K562 (cell line): ENCODE measurements around the gene F12. TPM values are rescaled to one million over a fixed set of nuclear protein-coding genes. Genes with fewer than 3 reads are reported as not detected.

Experiments
- ATAC-seq: fragments of 200-7000 bp; cut with Tn5 transposase; 3 replicates; pipeline ENCODE4 v1.9.1; 2020; ENCODE audit warnings: moderate library complexity
- BruUV-seq: library from RNA; stranded (reverse); fragments of 400-500 nt; replicated peaks from 2 replicates; lab custom pipeline; 2021; lab: Mats Ljungman, UMichigan
- CTCF ChIA-PET: fragments of 300-600 bp; formaldehyde crosslinking; extraction: SDS; loops from one replicate; lab custom pipeline; 2021; ENCODE audit warnings: low intra/inter-chr PET ratio; lab: Yijun Ruan, JAX
- POLR2A ChIA-PET: fragments of 300-600, 350-650 bp; sonication (Branson Sonifier 250); formaldehyde crosslinking; extraction: SDS; loops from one replicate; lab custom pipeline; 2021; ENCODE audit warnings: antibody characterized with exemption, inconsistent platforms; lab: Yijun Ruan, JAX
- DNase-seq, 4 experiments: peaks; one replicate each; pipeline versions ENCODE4 v3.0.0 to v3.0.0-alpha.2; 2011 to 2018; ENCODE audit warnings: low spot score in 3 of 4, mixed read lengths in 3 of 4; ENCODE audit errors: extremely low read depth in 1 of 4
- FAIRE-seq: peaks from 2 replicates; lab custom pipeline; 2011; peaks lifted over from hg19 to GRCh38; lab: Jason Lieb, UNC
- H2AFZ ChIP-seq: 2 replicates; pipeline ENCODE4 v1.6.0; 2011; ENCODE audit warnings: low read depth, low read length, control low read depth, inconsistent platforms
- H3K27ac ChIP-seq: fragments of 200-600 bp; 3 replicates; pipeline ENCODE4 v1.8.0; 2011; ENCODE audit warnings: low read depth, mild to moderate bottlenecking, control low read depth, inconsistent platforms, low read length, moderate library complexity, mixed read lengths; ENCODE audit errors: extremely low read depth
- H3K27me3 ChIP-seq, 2 experiments: fragments of 300-600 bp in 1 of 2; 2 replicates in 1 of 2; 3 replicates in 1 of 2; pipeline versions ENCODE4 v1.6.0 to v1.8.0; 2011; ENCODE audit warnings: inconsistent platforms in 2 of 2, low read length in 2 of 2, mild to moderate bottlenecking in 1 of 2, mixed read lengths in 1 of 2, moderate library complexity in 1 of 2; ENCODE audit not compliant: control insufficient read depth in 2 of 2, insufficient read depth in 2 of 2
- H3K36me3 ChIP-seq: fragments of 300-600 bp; 3 replicates; pipeline ENCODE4 v1.8.0; 2011; ENCODE audit warnings: mild to moderate bottlenecking, low read length, inconsistent platforms; ENCODE audit not compliant: control insufficient read depth, insufficient read depth
- H3K4me1 ChIP-seq, 2 experiments: fragments of 200-600 bp in 1 of 2; replicated peaks in 1 of 2; 2 replicates in 1 of 2; 3 replicates in 1 of 2; pipeline versions ENCODE4 v1.5.1 to v1.8.0; 2011; ENCODE audit warnings: inconsistent platforms in 2 of 2, low read length in 2 of 2, mild to moderate bottlenecking in 1 of 2, mixed read lengths in 1 of 2, moderate library complexity in 1 of 2; ENCODE audit not compliant: control insufficient read depth in 2 of 2, insufficient read depth in 2 of 2
- H3K4me2 ChIP-seq: 2 replicates; pipeline ENCODE4 v1.6.1; 2011; ENCODE audit warnings: low read length, control low read depth, inconsistent platforms, mixed read lengths; ENCODE audit not compliant: insufficient read depth
- H3K4me3 ChIP-seq: fragments of 200-600 bp; sonication (generic), shearing (Covaris generic); 2 replicates; pipeline ENCODE4 v1.5.1; 2016; ENCODE audit warnings: control low read depth, inconsistent platforms
- H3K79me2 ChIP-seq: fragments of 200-600 bp; 3 replicates; pipeline ENCODE4 v1.8.0; 2011; ENCODE audit warnings: low read length, inconsistent platforms; ENCODE audit not compliant: control insufficient read depth, insufficient read depth
- H3K9ac ChIP-seq, 2 experiments: 2 replicates each; pipeline versions ENCODE4 v1.6.0 to v1.6.1; 2011; ENCODE audit warnings: low read depth in 2 of 2, low read length in 2 of 2, control low read depth in 1 of 2, inconsistent platforms in 1 of 2, mild to moderate bottlenecking in 1 of 2, mixed read lengths in 1 of 2; ENCODE audit not compliant: insufficient read depth in 1 of 2
- H3K9me1 ChIP-seq: one replicate; pipeline ENCODE4 v1.6.0; 2011; ENCODE audit warnings: inconsistent platforms, mild to moderate bottlenecking, low read length, moderate library complexity; ENCODE audit not compliant: control insufficient read depth, insufficient read depth
- H3K9me3 ChIP-seq: replicated peaks from 2 replicates; pipeline ENCODE4 v1.5.1; 2011; ENCODE audit warnings: low read depth, low read length, inconsistent platforms; ENCODE audit not compliant: control insufficient read depth, insufficient read depth
- H4K20me1 ChIP-seq: replicated peaks from 2 replicates; pipeline ENCODE4 v1.6.1; 2011; ENCODE audit warnings: low read length, inconsistent platforms, mixed read lengths; ENCODE audit not compliant: control insufficient read depth, insufficient read depth
- ARNT ChIP-seq, 2 experiments: fragments of 450-650 bp; IDR thresholded peaks; 2 replicates each; pipeline ENCODE4 v1.6.1; 2016; ENCODE audit warnings: mild to moderate bottlenecking in 1 of 2
- BHLHE40 ChIP-seq: IDR thresholded peaks from 2 replicates; pipeline ENCODE4 v1.6.1; 2011; ENCODE audit warnings: low read length, improper control_type of control experiment
- CXXC5 ChIP-seq: fragments of 250-450 bp; sonication (Bioruptor Pico); IDR thresholded peaks from 2 replicates; pipeline ENCODE4 v1.8.0; 2022; ENCODE audit warnings: inconsistent platforms, mild to moderate bottlenecking, moderate library complexity
- EGR1 ChIP-seq: fragments of 450-650 bp; conservative IDR thresholded peaks from 2 replicates; pipeline ENCODE4 v1.6.1; 2017; ENCODE audit warnings: mild to moderate bottlenecking
- FOXA3 ChIP-seq, 2 experiments: fragments of 450-650 bp in 1 of 2; sonication (generic) in 1 of 2; formaldehyde crosslinking; IDR thresholded peaks in 1 of 2; conservative IDR thresholded peaks in 1 of 2; 2 replicates each; pipeline versions ENCODE4 v1.4.0 to v1.8.0; 2020 to 2022; ENCODE audit warnings: mild to moderate bottlenecking in 2 of 2, missing genetic modification reagents in 1 of 2
- HDAC1 ChIP-seq, 2 experiments: fragments of 450-650 bp; IDR thresholded peaks; 2 replicates each; pipeline ENCODE4 v1.6.1; 2016 to 2017; ENCODE audit warnings: inconsistent platforms in 1 of 2, mild to moderate bottlenecking in 1 of 2, moderate library complexity in 1 of 2
- HNRNPLL ChIP-seq: fragments of 200-400 bp; formaldehyde crosslinking; IDR thresholded peaks from 2 replicates; pipeline ENCODE4 v1.6.1; 2017; ENCODE audit warnings: low read length, low read depth, mild to moderate bottlenecking; ENCODE audit not compliant: poor library complexity, severe bottlenecking
- JUN ChIP-seq, 2 experiments: sonication (generic) in 1 of 2; formaldehyde crosslinking in 1 of 2; IDR thresholded peaks; 2 replicates each; pipeline versions ENCODE4 v1.6.1 to v1.8.0; 2012 to 2022; ENCODE audit warnings: borderline replicate concordance in 2 of 2, mild to moderate bottlenecking in 2 of 2, improper control_type of control experiment in 1 of 2, low read depth in 1 of 2, low read length in 1 of 2, missing genetic modification reagents in 1 of 2
- KDM2B ChIP-seq: fragments of 250-450 bp; sonication (Bioruptor Pico); IDR thresholded peaks from 2 replicates; pipeline ENCODE4 v1.8.0; 2021; ENCODE audit warnings: mild to moderate bottlenecking, moderate library complexity
- NR2C2 ChIP-seq, 2 experiments: fragments of 200-800 bp in 1 of 2; sonication (Bioruptor generic) in 1 of 2; sonication (generic) in 1 of 2; formaldehyde crosslinking in 1 of 2; IDR thresholded peaks; 2 replicates each; pipeline versions ENCODE4 v1.6.1 to v1.8.0; 2016 to 2022; ENCODE audit warnings: mild to moderate bottlenecking in 1 of 2, missing compliant biosample characterization in 1 of 2, missing genetic modification characterization in 1 of 2, missing genetic modification reagents in 1 of 2
- SLC30A9 ChIP-seq: fragments of 250-450 bp; sonication (Bioruptor Pico); IDR thresholded peaks from 2 replicates; pipeline ENCODE4 v1.8.0; 2022; ENCODE audit warnings: mild to moderate bottlenecking, moderate library complexity
- SMAD1 ChIP-seq: fragments of 150-350 bp; IDR thresholded peaks from 2 replicates; pipeline ENCODE4 v1.6.1; 2014; ENCODE audit warnings: low read length, low read depth; ENCODE audit not compliant: partially characterized antibody
- TRIM24 ChIP-seq, 2 experiments: fragments of 450-650 bp; IDR thresholded peaks; 2 replicates each; pipeline ENCODE4 v1.6.1; 2016
- ZNF133 ChIP-seq: fragments of 250-450 bp; sonication (Bioruptor Pico); IDR thresholded peaks from 2 replicates; pipeline ENCODE4 v1.4.0; 2020; ENCODE audit warnings: mild to moderate bottlenecking
- WGBS: fragments of 100-300 bp; shearing (Covaris generic); methylation state at CpG from one replicate; pipeline ENCODE4 v1.1.6; 2016; ENCODE audit warnings: low coverage, mixed read lengths; ENCODE audit not compliant: insufficient coverage; ENCODE audit errors: missing lambda C conversion rate; 5-methylcytosine and 5-hydroxymethylcytosine counted together
- in situ Hi-C: fragments of 300-500 bp; cut with MboI; formaldehyde crosslinking; loops from 4 replicates; pipeline ENCODE4 v1.15.0; 2018; ENCODE audit warnings: inconsistent platforms, mixed read lengths
- intact Hi-C: fragments of 100-400 bp; cut with micrococcal nuclease; formaldehyde crosslinking; loops from 2 replicates; pipeline ENCODE4 v1.14.2; 2022
- polyA plus RNA-seq, 8 experiments: library from polyadenylated mRNA; depleted of rRNA in 4 of 8; stranded (reverse) in 5 of 8; unstranded in 3 of 8; fragments of >200 nt; fragmentation: Nextera tagmentation in 2 of 8; fragmentation: Illumina TruSeq in 1 of 8; extraction: Ambion mirVana in 2 of 8; extraction: Trizol in 1 of 8; gene quantifications; 2 replicates each; pipeline versions ENCODE4 v1.2.1 to v1.2.3, GENCODE V29; 2011 to 2014; ENCODE audit warnings: inconsistent platforms in 1 of 8, missing spikeins in 1 of 8
- total RNA-seq, 7 experiments: library from RNA; depleted of rRNA in 6 of 7; stranded (reverse); fragments of >200 nt in 6 of 7; fragmentation: Illumina TruSeq in 2 of 7; extraction: Trizol in 2 of 7; gene quantifications; 2 replicates each; pipeline versions ENCODE4 v1.2.1 to v1.2.3, GENCODE V29; 2011 to 2021; ENCODE audit warnings: low replicate concordance in 1 of 7
- TF ChIP-seq, protein P1 (sequence below), 2 experiments: fragments of 150-350 bp in 1 of 2; IDR thresholded peaks; 2 replicates each; pipeline ENCODE4 v1.6.1; 2012 to 2016; ENCODE audit warnings: low read depth in 2 of 2, low read length in 2 of 2, mild to moderate bottlenecking in 1 of 2, moderate library complexity in 1 of 2
- TF ChIP-seq, protein P2 (sequence below): conservative IDR thresholded peaks from 2 replicates; pipeline ENCODE4 v1.6.1; 2011; ENCODE audit warnings: low read depth, mild to moderate bottlenecking, low read length; ENCODE audit not compliant: control insufficient read depth

The F12 gene
- total and polyA plus RNA-seq, 9 of the 15 experiments (the other 6 are each of a cell fraction or from before 2014, with no cell fraction given): 0.59 to 18.3 (median 3.6) TPM

DNA sequence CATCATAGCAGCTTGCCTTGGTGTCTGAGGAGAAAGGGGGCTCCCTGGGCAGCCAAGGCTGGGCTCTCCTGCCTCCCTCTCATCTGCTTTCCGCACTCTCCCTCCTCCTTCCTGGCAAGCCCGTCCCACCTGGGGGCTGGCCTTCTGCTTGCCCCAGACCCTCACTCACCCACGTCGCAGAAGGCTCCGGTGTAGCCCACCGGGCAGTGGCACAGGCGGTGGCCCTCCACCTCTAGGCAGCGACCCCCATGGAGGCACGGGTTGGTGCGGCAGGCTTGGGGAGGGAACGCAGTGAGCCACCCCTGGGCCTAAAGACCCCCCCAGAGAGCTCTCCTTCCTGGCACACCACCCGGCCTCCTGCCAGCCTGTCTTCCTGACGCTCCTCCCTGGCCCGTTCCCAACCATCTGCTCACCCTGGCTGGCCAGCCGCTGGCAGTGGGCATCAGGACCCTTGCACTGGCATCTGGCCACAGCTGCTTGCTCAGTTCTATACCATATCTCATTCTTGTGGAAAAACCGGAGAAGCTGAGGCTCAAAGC, 4.7 kb downstream of the F12 start:
- in situ Hi-C loops: no loop called here
- Histone ChIP-seq H3K4me1 (peaks cover 10 to 48% of the 10 kb centered on the region in 2 experiments), H4K20me1 (no peaks in the 10 kb centered on the region), H3K9ac (peak overlapping the region; percentile 83 to 92), H2AFZ (peak overlapping the region; percentile 98), H3K27ac (peak overlapping the region; percentile 86), H3K79me2 (peaks cover 4% of the 10 kb centered on the region; the same call in 1 of the 3 replicates), H3K4me3 (peak overlapping the region; percentile 62), H3K27me3 (no peaks in the 10 kb centered on the region), H3K9me1 (no peaks in the 10 kb centered on the region), H3K9me3 (no peaks in the 10 kb centered on the region), H3K36me3 (no peaks in the 10 kb centered on the region), H3K4me2 (peak overlapping the region; percentile 80)
- FAIRE-seq: no peak
- peak in 1 of 4 experiments; percentile 29 for DNase-seq
- POLR2A ChIA-PET: interaction anchor here (0.6 to 2.5 kb wide), 32 partner anchors 8 to 1949 kb away, joined by 3 to 19 read pairs (median 5); partner anchors contain the start of genes LMAN2 and PDLIM7
- intact Hi-C loops: loop anchor here (1.0 to 2.0 kb wide), 2 partner anchors 50 to 96 kb away; no protein-coding TSS in a partner anchor
- ATAC-seq: no peak
- WGBS: 33% methylated on average over 8 of the region's 16 CpGs
- no TSS peak for BruUV-seq
- CTCF ChIA-PET: interaction anchor here (1.1 to 4.0 kb wide), 3 partner anchors 43 to 97 kb away, joined by 7 to 107 read pairs (median 9); partner anchors contain the start of gene PRR7
- TF ChIP-seq ARNT (IDR thresholded peaks at IDR 0.05): no peak
- TF ChIP-seq TRIM24 (IDR thresholded peaks at IDR 0.05): no peak
- peak; percentile 73; the same call in 1 of the 2 replicates for TF ChIP-seq NR2C2 (CRISPR knock-in tag; IDR thresholded peaks at IDR 0.05)
- no peak for TF ChIP-seq NR2C2 (tag; IDR thresholded peaks at IDR 0.05)
- no peak for TF ChIP-seq KDM2B (CRISPR knock-in tag)
- no peak for TF ChIP-seq BHLHE40
- no peak for TF ChIP-seq HNRNPLL
- peak in 1 of 2 experiments; percentile 49; a peak in 1 of 4 replicates for TF ChIP-seq FOXA3 (CRISPR knock-in tag; conservative IDR thresholded peaks at IDR 0.05 in 1 of 2, IDR thresholded peaks at IDR 0.05 in 1 of 2)
- TF ChIP-seq, protein P1, sequence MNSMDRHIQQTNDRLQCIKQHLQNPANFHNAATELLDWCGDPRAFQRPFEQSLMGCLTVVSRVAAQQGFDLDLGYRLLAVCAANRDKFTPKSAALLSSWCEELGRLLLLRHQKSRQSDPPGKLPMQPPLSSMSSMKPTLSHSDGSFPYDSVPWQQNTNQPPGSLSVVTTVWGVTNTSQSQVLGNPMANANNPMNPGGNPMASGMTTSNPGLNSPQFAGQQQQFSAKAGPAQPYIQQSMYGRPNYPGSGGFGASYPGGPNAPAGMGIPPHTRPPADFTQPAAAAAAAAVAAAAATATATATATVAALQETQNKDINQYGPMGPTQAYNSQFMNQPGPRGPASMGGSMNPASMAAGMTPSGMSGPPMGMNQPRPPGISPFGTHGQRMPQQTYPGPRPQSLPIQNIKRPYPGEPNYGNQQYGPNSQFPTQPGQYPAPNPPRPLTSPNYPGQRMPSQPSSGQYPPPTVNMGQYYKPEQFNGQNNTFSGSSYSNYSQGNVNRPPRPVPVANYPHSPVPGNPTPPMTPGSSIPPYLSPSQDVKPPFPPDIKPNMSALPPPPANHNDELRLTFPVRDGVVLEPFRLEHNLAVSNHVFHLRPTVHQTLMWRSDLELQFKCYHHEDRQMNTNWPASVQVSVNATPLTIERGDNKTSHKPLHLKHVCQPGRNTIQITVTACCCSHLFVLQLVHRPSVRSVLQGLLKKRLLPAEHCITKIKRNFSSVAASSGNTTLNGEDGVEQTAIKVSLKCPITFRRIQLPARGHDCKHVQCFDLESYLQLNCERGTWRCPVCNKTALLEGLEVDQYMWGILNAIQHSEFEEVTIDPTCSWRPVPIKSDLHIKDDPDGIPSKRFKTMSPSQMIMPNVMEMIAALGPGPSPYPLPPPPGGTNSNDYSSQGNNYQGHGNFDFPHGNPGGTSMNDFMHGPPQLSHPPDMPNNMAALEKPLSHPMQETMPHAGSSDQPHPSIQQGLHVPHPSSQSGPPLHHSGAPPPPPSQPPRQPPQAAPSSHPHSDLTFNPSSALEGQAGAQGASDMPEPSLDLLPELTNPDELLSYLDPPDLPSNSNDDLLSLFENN (IDR thresholded peaks at IDR 0.05; ENCODE audit: low read depth in 2 of 2, low read length in 2 of 2): no peak
- TF ChIP-seq, protein P2, sequence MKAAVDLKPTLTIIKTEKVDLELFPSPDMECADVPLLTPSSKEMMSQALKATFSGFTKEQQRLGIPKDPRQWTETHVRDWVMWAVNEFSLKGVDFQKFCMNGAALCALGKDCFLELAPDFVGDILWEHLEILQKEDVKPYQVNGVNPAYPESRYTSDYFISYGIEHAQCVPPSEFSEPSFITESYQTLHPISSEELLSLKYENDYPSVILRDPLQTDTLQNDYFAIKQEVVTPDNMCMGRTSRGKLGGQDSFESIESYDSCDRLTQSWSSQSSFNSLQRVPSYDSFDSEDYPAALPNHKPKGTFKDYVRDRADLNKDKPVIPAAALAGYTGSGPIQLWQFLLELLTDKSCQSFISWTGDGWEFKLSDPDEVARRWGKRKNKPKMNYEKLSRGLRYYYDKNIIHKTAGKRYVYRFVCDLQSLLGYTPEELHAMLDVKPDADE: no peak
- no peak for TF ChIP-seq CXXC5 (CRISPR knock-in tag)
- TF ChIP-seq ZNF133 (CRISPR knock-in tag): no peak
- no peak for TF ChIP-seq EGR1
- TF ChIP-seq HDAC1 (IDR thresholded peaks at IDR 0.05): no peak
- no peak for TF ChIP-seq SMAD1
- TF ChIP-seq JUN (IDR thresholded peaks at IDR 0.05; ENCODE audit: borderline replicate concordance, low read depth, low read length): no peak
- TF ChIP-seq JUN (CRISPR knock-in tag; IDR thresholded peaks at IDR 0.05; ENCODE audit: borderline replicate concordance): no peak
- TF ChIP-seq SLC30A9 (CRISPR knock-in tag): no peak
